ENCODE data around the gene UXS1. TPM values are rescaled to one million over a fixed set of nuclear protein-coding genes. Genes with fewer than 3 reads are reported as not detected.

Gene UXS1
- total and polyA plus RNA-seq, 5 experiments from 2014 or later, result 56.4 to 187 (median 108) TPM

- ATAC-seq (no peak), DNase-seq (no peak)
- H3K27me3 Mint-ChIP-seq, result no peaks in the 10 kb centered on the region
- peaks cover 0 to 88% (median 5%) of the 10 kb centered on the region in 3 donors for H3K36me3 Mint-ChIP-seq
- H3K9me3 Mint-ChIP-seq, result no peaks in the 10 kb centered on the region
- POLR2A ChIA-PET, result no interaction called here
- peaks cover 9 to 35% (median 15%) of the 10 kb centered on the region in 4 donors for H3K4me1 Mint-ChIP-seq
- H3K27ac Mint-ChIP-seq, result peak overlapping the region in 8 of 10 donors; percentile 30 to 84 (median 62)
- no peak overlapping the region for H3K4me3 Mint-ChIP-seq
Observed at GRCh38 chr2:106115665-106116064, 78.4 kb downstream of the UXS1 start.

- no peak overlapping the region for H3K4me3 Mint-ChIP-seq
- peaks cover 6 to 32% (median 16%) of the 10 kb centered on the region in 4 donors for H3K4me1 Mint-ChIP-seq
- POLR2A ChIA-PET, result no interaction called here
- no peak for DNase-seq
- no peak for ATAC-seq
- H3K27ac Mint-ChIP-seq, result peak overlapping the region in 7 of 10 donors; percentile 52 to 79 (median 67)
- no peaks in the 10 kb centered on the region for H3K9me3 Mint-ChIP-seq
- H3K36me3 Mint-ChIP-seq, result peaks cover 0 to 88% (median 5%) of the 10 kb centered on the region in 3 donors
- no peaks in the 10 kb centered on the region for H3K27me3 Mint-ChIP-seq
Observed at GRCh38 chr2:106115250-106115649, 78.9 kb downstream of the UXS1 start.

GRCh38 chr2:106114166-106114565 lies 79.9 kb downstream of the UXS1 start:
- POLR2A ChIA-PET, result no interaction called here

DNA sequence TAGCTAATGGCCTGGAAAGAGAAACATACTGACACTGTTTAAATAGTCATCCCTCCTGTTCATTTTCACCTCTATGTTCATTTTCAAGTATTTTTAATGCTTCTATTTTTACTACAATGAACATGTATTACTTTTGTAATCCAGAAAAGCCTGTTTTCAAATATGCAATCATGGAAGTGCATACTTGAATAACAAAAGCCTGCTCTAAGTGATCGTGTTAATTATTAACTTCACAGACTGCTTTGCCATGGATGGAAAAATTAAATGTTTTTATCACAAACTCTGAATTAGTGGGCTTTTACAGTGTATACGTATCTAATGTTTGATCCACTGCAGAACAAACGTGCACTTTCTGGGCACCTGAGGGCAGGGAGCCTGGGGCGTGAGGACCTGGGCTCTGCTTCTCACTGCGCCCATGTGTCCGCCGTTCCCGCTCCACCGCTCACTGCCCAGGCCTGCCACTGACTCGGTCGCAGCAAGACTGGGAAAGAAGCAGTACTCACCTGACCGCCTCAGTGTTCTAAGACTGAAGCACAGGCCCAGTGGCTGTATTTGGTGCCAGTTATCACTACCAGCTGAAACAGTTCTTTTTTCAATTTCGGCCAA lies 80.6 kb downstream of the UXS1 start:
- POLR2A ChIA-PET, result no interaction called here
- DNase-seq, result no peak
- Mint-ChIP-seq H3K4me3 (no peak overlapping the region), H3K27me3 (no peaks in the 10 kb centered on the region), H3K27ac (peak overlapping the region in 1 of 10 donors; percentile 20), H3K9me3 (no peaks in the 10 kb centered on the region), H3K4me1 (peaks cover 0 to 25% (median 16%) of the 10 kb centered on the region in 4 donors), H3K36me3 (peaks cover 0 to 84% (median 3%) of the 10 kb centered on the region in 3 donors)
- ATAC-seq, result no peak

More at GRCh38 chr2:106114166-106114565, 79.9 kb downstream of the UXS1 start:
- peaks cover 0 to 25% (median 16%) of the 10 kb centered on the region in 4 donors for H3K4me1 Mint-ChIP-seq
- peak overlapping the region in 3 of 10 donors; percentile 9 to 71 (median 53) for H3K27ac Mint-ChIP-seq
- no peaks in the 10 kb centered on the region for H3K27me3 Mint-ChIP-seq
- no peaks in the 10 kb centered on the region for H3K9me3 Mint-ChIP-seq
- ATAC-seq (no peak), DNase-seq (no peak)
- H3K4me3 Mint-ChIP-seq, result no peak overlapping the region
- peaks cover 0 to 89% (median 3%) of the 10 kb centered on the region in 3 donors for H3K36me3 Mint-ChIP-seq

DNA sequence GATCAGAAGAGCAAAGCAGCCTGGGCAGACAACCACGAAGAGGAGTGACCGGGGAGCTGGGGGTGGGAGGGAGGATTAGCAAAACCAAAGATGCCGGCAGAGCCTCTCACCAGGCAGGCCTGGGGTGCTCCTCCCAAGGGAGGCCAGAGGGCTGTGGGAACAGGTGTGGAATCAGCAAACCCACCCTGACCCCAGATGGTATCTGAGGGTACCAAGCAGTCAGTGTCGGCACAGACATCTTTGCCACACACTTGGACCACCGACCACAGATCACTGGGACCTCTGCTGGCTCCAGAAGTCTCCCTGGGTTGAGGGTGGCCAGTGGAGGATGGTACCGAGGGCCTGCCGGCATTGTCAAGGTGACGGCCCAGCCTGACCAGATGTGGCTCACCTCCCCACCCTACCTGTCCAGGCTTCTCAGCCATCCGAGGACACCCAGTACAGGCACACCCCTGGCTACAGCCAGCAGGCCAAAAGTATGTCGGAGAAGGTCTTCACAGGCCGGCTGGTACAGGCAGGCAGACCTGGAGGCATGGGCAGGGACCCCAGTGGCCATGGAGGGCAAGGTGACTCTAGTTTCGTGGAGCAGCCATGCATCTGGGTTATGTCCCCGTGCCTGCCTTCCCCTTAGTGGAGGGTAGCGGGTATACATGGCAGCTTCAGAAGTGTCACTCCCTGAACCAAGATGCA lies 82.1 kb downstream of the UXS1 start:
- Mint-ChIP-seq H3K36me3 (peaks cover 0 to 73% (median 3%) of the 10 kb centered on the region in 3 donors), H3K27me3 (no peaks in the 10 kb centered on the region), H3K4me1 (peaks cover 3 to 25% (median 14%) of the 10 kb centered on the region in 4 donors), H3K4me3 (no peak overlapping the region), H3K27ac (peak overlapping the region in 5 of 10 donors; percentile 6 to 77 (median 38)), H3K9me3 (no peaks in the 10 kb centered on the region)
- DNase-seq (no peak), ATAC-seq (no peak)
- POLR2A ChIA-PET, result interaction anchor here (1.0 kb wide), 1 partner anchor 8 kb away, joined by 4 read pairs; no protein-coding TSS in a partner anchor

- DNase-seq (no peak), ATAC-seq (no peak)
- Mint-ChIP-seq H3K9me3 (no peaks in the 10 kb centered on the region), H3K27me3 (no peaks in the 10 kb centered on the region), H3K4me1 (peaks cover 8 to 22% (median 11%) of the 10 kb centered on the region in 4 donors), H3K4me3 (no peak overlapping the region), H3K27ac (peak overlapping the region in 6 of 10 donors; percentile 6 to 66 (median 58)), H3K36me3 (peaks cover 0 to 69% (median 0%) of the 10 kb centered on the region in 3 donors)
- POLR2A ChIA-PET, result no interaction called here
Observed at GRCh38 chr2:106109675-106110424, 84.3 kb downstream of the UXS1 start.

- peaks cover 10 to 28% (median 15%) of the 10 kb centered on the region in 4 donors for H3K4me1 Mint-ChIP-seq
- DNase-seq, result no peak
- no peaks in the 10 kb centered on the region for H3K27me3 Mint-ChIP-seq
- ATAC-seq, result no peak
- H3K27ac Mint-ChIP-seq, result no peak overlapping the region
- H3K36me3 Mint-ChIP-seq, result peaks cover 0 to 65% (median 0%) of the 10 kb centered on the region in 3 donors
- no peak overlapping the region for H3K4me3 Mint-ChIP-seq
- no peaks in the 10 kb centered on the region for H3K9me3 Mint-ChIP-seq
- POLR2A ChIA-PET, result no interaction called here
Observed at GRCh38 chr2:106108791-106109190, 85.3 kb downstream of the UXS1 start.

- POLR2A ChIA-PET, result no interaction called here
- H3K36me3 Mint-ChIP-seq, result peaks cover 0 to 63% (median 0%) of the 10 kb centered on the region in 3 donors
- DNase-seq, result peak in 2 of 10 donors; percentile 22 to 25
- H3K4me1 Mint-ChIP-seq, result peaks cover 10 to 28% (median 15%) of the 10 kb centered on the region in 4 donors
- H3K9me3 Mint-ChIP-seq, result no peaks in the 10 kb centered on the region
- peak in 1 of 2 donors; percentile 42 for ATAC-seq
- H3K4me3 Mint-ChIP-seq, result no peak overlapping the region
- no peaks in the 10 kb centered on the region for H3K27me3 Mint-ChIP-seq
- H3K27ac Mint-ChIP-seq, result no peak overlapping the region
Observed at GRCh38 chr2:106108351-106108750, 85.8 kb downstream of the UXS1 start.

DNA sequence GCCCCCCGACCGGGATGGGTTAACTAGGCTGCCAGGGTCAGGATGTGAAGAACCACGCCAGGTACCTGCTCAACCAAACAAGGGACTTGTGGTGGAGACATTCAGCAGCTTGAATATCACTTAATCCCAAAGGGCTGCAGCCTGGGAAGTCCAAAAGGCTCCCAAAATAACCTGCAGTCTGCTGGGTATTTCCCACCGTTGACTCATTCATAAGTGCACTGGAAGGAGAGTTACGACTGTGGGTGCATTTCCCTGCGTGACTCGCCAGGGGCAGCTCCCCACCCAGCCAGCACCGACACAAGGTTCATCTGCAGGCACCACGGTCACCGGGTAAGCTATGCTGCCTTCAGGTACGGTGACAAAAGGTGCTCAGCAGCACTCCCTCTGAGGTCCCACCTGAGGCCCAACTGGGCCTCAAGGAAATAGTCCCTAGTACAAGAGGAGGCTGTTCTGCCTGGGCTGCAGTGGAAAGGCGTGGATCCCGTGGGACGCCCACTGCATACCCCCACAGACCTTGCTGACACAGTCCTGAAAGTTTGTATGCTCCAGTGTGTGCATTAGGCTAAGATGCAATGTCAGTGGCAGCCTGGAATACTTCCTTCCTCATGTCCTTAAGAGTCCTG lies 86.5 kb downstream of the UXS1 start:
- no peak for DNase-seq
- ATAC-seq, result peak; percentile 47 to 50
- H3K27ac Mint-ChIP-seq, result peak overlapping the region in 7 of 10 donors; percentile 9 to 93 (median 66)

GRCh38 chr2:106106622-106107508 lies 87.2 kb downstream of the UXS1 start:
- ATAC-seq, result peak in 1 of 2 donors; percentile 42
- no peak overlapping the region for H3K4me3 Mint-ChIP-seq
- DNase-seq, result no peak
- H3K27me3 Mint-ChIP-seq, result no peaks in the 10 kb centered on the region
- peaks cover 14 to 33% (median 19%) of the 10 kb centered on the region in 4 donors for H3K4me1 Mint-ChIP-seq
- H3K9me3 Mint-ChIP-seq, result no peaks in the 10 kb centered on the region
- peak overlapping the region; percentile 58 to 93 (median 78) for H3K27ac Mint-ChIP-seq
- peaks cover 0 to 62% (median 2%) of the 10 kb centered on the region in 3 donors for H3K36me3 Mint-ChIP-seq
- POLR2A ChIA-PET, result interaction anchor here (1.1 to 1.3 kb wide), 3 partner anchors 10 to 53 kb away, joined by 3 read pairs; no protein-coding TSS in a partner anchor

More for the DNA sequence above, 86.5 kb downstream of the UXS1 start:
- Mint-ChIP-seq H3K36me3 (peaks cover 0 to 61% (median 0%) of the 10 kb centered on the region in 3 donors), H3K27me3 (no peaks in the 10 kb centered on the region), H3K4me1 (peaks cover 14 to 28% (median 18%) of the 10 kb centered on the region in 4 donors), H3K4me3 (no peak overlapping the region), H3K9me3 (no peaks in the 10 kb centered on the region)
- POLR2A ChIA-PET, result interaction anchor here (1.2 to 1.3 kb wide), 2 partner anchors 11 to 13 kb away, joined by 3 read pairs; no protein-coding TSS in a partner anchor

- H3K4me3 Mint-ChIP-seq, result no peak overlapping the region
- DNase-seq (no peak), ATAC-seq (no peak)
- H3K27ac Mint-ChIP-seq, result peak overlapping the region in 7 of 10 donors; percentile 20 to 77 (median 59)
- peaks cover 0 to 62% (median 7%) of the 10 kb centered on the region in 3 donors for H3K36me3 Mint-ChIP-seq
- H3K9me3 Mint-ChIP-seq, result no peaks in the 10 kb centered on the region
- POLR2A ChIA-PET, result interaction anchor here (0.8 to 1.1 kb wide), 3 partner anchors 53 to 55 kb away, joined by 3 to 4 read pairs (median 3); no protein-coding TSS in a partner anchor
- no peaks in the 10 kb centered on the region for H3K27me3 Mint-ChIP-seq
- H3K4me1 Mint-ChIP-seq, result peaks cover 12 to 22% (median 18%) of the 10 kb centered on the region in 4 donors
Observed at GRCh38 chr2:106105151-106105922, 88.8 kb downstream of the UXS1 start.

Measured in naive thymus-derived CD8-positive, alpha-beta T cell (primary cell).